NOMO-1 treated with DMSO at 0.1 percent for 48 hours (cell line): ENCODE data around the gene INHBB.
"Not testable (repeated sequence)": the region's sequence is repeated elsewhere in the genome, so short reads cannot be mapped to it uniquely, and the experiment has no call there.

Source experiments
- DNase-seq: peaks from one replicate; lab custom pipeline; 2025; ENCODE audit not compliant: unreplicated experiment; lab: John Stamatoyannopoulos, UW

Gene INHBB

DNA sequence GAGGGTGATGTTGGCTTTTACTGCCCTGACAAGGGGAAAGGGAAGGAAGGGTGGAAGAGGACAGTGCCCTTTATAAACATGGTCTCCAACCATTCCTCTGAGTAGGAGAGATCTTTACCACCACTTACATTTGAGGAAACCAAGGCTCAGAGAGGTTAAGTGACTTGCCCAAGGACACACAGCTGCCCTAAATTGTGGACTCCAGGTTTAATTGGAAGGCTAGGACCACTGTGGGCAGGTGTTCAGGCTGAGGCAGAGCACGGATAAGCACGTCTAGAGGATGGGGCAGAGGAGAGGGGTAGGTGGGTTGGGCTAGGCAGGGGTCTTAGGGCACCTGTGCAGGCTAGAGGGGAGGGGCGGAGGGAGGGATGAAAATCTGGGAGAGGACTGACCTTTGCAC, 32.7 kb downstream of the INHBB start:
- DNase-seq: no peak

DNA sequence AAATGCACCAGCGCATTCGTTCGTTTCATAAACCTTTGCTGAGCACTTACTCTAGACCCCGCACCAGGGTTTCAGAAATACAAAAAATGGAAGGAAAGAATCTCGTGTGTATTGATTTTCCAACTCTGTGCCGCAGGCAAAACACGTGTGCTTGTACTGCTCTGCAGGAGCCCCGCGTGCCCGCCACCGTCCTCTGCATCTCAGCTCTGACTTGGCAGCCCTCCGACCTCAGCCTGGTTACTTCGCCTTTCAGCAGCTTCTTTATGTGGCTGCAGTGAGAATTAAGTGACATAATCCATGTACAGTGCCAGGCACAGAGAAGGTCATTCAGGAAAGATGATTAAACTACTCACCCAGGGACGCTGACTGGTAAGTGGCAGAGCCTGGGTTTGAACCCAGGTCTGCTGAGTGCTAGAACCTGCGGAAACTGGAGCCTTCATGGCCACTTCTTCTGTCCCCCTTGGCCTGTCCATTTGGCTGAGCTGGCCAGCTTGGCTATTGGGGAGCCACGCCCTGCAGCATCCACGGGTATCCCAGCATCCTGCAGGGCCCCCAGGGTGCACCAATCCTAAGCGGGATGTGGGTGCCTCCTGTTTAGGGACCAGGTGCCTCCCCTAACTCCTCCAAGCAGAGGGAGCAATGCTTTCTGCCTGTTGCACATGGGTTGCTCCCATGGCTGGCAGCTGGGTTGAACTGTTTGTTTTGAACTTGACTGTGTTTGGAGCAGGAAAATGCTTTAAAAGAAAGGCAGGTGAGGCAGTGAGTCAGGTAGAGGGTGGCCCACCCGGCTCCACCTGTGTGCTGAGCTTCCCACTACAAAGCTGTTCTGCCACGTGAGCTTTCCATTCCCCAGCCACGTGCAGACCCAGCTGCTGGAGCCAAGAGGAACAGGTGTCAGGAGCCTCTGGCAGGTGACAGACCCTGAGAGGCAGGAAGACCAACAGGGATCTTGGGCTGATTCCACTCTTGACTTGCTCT, 34.3 kb downstream of the INHBB start:
- DNase-seq: no peak

DNA sequence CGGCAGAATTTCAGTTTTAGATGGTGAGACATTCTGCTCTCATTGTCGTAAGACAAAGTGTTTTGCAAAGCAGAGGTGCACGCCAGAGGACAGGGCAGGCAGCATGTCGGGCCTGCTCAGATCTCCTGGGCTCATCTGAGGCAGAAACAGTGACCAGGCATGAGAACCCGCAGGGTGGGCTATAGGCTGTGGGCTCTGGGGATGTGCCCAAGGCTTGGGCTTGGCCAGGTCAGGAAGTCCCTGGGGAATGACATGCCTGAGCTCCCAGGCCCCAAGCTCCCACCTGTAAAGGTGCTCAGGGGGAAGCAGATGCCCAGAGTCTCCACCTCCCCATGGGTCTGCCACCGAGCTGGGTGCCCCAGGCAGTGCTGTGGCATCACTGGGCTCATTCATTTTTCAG, 35.3 kb downstream of the INHBB start:
- no peak for DNase-seq

DNA sequence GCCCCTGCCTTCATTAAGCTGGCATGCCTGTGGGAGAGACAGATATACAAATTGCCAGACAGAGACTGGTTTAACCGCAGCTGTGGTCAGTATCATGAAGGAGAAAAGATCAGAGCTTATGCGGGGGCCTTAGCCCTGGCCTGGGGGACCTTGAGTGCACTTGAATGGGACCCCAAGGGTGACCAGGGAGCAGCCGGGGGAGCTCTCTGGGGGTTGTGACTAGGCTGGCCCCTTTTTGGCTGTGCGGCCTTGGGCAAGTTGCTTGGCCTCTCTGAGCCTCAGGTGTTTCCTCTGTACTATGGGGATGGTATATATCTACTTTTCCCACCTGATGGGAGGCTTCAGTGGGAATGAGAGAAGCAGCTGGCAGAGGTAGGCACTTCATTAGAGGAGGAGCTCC, 35.7 kb downstream of the INHBB start:
- DNase-seq: no peak

DNA sequence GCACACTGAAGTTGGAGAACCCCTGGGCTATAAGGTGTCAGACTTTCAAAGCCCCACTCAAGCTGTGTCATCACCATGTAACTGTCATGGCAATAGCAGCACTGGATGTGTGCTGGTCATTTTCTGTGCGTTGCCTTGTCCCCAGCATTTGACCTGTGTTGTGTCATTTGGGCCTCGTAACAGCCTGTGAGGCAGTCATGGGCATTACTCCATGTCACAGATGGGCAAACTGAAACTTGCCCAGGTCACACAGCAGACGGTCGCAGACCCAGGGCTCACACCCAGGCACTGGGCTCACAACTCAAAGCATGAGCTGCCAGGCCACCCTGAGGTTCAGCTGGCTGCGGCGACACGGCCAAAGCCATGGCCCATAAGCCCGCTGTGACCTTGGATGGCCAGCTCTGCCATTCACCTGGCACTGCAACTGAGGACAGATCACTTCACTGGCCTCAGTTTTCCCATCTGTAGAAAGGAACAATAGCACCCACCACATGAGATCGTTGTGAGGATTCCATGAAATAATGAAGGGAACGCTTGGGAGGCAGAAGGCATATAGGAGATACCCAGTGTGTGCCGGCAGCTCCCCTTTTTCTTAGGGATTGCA, 36.7 kb downstream of the INHBB start:
- DNase-seq: no peak

DNA sequence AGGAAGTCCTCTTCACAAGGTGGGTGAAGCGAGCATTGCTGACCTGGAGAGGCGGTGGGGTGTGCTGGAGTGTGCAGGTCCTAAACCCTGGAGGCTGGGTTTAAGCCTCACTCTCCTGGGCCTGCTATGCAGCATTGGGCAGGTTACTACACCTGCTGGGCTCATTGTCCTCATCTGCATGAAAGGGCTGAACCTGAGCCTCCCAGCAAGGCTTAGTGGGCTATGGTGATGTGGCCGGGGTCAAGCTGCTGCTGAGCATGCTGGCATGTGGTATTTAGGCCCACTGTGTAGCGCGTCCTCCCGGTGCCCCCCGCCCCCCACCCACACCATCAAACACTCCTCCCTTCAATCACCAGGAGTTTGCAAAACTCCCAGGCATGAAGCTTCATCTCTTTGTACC, 37.3 kb downstream of the INHBB start:
- no peak for DNase-seq

DNA sequence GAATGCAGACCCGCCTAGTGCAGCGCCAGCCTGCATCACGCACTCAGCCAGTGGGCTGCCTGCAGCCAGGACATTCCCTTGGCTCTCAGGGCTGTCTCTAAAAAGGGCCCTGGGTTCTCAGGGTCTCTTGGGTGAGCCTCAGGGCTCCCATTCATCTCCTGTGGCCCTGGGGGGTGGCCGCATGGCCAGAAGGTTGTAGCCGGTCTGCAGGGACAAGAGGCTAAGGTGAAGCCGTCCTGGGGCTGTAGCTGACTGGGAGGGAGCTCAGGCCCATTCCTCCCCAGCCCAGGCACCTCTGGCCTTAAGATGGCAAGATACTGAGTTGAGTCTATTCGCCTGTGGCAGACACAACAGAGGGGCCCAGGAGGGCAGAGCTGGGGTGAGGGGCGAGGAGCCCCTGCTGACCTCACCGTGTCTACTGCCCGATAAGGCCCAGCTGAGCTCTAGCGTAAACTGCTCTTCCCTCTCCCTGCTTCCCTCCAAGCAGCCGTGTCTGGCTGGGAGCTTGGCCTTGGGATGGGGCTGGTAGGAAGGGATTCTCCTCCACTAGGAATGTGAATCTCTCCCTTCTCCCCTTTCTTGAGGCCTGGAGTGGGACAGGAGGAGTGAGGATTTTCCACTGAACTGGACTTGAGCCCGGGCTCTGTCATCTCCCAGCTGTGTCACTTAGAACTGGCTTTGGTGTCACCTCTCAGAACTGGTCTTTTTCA, 37.9 kb downstream of the INHBB start:
- DNase-seq: no peak

DNA sequence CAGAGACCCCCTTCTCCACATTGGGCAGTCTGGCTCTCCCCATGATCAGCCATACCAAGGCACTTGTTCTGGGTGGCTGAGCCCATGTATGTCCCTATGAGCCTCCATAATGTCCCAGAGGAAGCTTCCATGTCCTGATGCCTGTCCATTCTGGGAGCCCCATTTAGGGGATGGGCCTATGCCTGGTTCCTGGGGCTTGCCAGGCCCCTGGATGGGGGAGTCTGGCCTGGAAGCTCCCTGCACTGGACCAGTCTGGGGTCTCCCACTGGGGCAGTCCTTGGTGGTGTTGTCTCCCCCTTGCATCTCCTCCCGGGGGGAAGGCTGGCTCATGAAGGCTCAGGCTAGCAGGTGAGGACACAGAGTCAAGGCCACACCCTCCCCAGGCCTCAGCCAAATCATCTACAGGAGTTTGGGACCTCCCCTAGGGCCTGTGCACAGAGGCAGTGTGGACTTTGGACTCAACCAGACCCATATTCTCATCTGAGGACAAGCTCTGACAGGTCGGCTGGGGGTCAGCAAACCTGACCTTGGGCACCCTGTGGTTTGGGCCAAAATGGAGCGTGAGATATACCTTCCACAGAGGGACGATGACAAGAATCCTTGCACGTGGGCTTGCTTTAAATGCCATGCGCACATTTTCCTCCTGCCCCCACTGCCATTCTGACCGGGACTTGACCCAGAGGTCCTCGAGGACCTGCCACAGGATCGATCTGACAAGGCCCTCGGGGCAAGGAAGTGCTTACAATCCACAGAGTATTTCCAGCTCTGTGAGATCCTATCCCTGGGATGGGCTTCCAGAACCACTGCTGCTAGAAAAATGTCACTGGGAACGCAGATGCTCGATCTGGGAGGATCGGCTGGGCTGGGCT, 38.8 kb downstream of the INHBB start:
- no peak for DNase-seq

DNA sequence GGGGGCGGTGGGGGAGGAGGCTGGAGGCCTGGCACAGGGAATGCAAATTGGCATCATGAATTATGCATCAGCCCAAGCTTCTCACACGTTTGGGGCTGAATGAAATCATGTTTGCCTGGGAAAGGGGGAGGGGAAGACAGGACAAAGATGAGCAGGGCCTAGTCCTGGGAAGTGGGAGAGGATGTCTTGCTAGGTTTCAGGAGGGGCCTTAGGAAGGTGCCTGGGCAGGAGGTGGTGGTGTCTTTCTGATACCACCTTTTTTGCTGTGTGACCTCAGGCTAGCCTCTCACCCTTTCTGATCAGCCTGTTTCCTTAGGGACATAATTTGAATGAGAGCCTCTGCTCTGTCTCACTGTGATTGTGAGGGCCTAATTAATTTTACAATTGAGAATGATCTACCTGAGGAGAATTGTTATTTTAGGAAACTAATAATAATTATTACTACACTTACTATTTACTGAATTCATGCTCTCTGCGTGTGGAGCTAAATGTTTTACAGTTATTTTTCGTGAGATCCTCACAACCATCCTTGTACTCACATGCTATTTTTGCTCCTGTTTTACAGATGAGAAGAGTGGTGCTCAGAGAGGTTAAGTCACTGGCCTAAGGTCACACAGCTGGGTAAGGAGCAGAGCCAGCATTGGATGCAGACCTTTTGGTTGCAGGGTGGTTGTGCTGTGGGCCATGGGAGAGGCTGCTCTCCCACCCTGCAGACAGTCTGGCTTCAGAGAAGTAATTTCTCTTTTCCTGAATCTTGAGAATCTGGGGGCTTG, 39.6 kb downstream of the INHBB start:
- DNase-seq: no peak

DNA sequence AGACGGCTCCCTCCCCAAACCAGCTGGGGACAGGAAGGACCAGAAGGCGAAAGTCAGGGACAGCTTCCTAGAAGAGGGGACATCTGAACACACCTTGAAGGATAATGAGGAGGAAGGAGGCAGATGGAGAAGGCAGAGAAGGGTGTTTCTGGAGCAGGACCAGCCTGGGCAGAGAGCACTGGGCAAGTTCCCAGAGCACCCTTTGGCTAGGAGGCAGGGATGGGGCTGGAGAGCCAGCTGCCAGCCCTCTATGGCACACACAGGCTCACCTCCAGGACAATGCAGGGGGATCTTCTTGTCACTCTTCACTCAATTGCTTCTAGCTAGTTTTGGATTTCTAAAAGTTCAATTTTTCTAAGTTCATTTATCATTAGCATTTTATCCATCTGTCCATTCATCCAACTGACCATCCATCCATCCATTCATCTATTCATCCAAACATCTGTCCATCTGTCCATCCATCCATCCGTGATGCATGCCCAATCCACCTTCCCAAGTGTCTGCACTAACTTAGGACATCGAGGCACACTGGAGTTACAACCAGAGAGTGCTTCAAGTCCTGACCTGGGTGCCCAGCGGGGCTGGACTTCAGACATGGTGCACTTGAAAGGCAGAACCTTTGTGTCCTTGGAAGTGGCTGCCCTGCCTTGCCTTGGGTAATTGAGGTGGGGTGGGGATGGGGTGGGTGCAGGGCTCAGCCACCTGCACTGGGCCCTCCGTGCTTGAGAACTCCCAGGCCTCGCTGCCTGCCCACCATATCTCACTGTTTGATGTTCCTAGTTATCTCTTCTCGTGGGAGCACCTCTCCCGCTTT, 42.5 kb downstream of the INHBB start:
- no peak for DNase-seq

DNA sequence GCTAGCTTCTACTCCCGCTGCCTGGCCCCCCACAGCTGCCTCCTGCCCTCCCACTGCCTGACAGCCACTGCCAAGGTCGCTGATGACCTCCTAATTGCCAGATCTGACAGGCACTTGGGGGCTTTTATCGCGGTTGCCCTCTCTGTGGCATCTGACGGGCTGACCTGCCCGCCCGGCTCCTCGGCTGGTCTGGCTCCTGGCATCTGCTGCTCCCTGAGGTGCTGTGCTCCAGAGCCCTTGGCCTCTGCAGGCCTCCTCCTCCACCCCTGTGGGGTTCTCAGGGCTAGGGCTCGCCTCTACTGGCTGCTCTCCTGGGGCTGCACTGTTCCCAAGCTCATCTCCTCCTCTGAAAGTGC, 43.1 kb downstream of the INHBB start:
- no peak for DNase-seq

DNA sequence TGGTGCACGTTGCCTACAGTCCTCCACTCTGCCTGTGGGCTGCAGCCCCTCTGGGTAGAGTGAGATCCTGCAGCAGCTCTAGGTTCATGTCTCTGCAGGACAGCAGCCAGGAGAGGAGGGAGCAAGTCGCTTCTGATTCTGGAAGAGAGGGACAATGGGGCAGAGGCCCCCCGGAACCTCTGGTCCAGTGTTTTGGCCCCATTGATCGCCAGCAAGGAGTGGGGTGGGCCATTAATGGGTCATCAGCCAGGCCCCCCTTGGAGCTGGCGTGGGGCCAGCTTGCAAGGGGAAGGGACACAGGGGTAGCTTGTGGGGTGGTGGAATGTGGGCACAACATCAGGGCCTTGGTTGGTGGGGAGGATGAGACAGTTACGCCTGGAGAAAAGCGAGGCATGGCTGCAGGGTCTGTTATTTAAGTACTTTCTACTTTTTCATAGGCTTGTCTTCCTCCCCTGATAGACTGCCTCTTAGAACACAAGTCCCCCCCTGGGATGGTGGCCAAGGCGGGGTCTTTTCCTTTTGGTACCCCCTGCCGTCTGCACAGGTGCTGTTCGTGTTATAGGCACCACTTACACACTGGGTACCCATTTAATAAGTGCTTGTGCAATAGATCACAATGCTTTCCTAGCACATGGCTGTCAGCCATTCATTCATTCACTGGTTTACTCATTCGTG, 44.6 kb downstream of the INHBB start:
- DNase-seq: no peak

DNA sequence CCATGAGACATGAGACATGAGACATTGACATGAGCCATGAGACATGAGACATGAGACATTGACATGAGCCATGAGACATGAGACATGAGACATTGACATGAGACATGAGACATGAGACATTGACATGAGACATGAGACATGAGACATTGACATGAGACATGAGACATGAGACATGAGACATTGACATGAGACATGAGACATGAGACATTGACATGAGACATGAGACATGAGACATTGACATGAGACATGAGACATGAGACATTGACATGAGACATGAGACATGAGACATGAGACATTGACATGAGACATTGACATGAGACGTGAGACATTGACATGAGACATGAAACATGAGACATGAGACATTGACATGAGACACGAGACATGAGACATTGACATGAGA, 45.4 kb downstream of the INHBB start:
- DNase-seq: not testable (repeated sequence)

DNA sequence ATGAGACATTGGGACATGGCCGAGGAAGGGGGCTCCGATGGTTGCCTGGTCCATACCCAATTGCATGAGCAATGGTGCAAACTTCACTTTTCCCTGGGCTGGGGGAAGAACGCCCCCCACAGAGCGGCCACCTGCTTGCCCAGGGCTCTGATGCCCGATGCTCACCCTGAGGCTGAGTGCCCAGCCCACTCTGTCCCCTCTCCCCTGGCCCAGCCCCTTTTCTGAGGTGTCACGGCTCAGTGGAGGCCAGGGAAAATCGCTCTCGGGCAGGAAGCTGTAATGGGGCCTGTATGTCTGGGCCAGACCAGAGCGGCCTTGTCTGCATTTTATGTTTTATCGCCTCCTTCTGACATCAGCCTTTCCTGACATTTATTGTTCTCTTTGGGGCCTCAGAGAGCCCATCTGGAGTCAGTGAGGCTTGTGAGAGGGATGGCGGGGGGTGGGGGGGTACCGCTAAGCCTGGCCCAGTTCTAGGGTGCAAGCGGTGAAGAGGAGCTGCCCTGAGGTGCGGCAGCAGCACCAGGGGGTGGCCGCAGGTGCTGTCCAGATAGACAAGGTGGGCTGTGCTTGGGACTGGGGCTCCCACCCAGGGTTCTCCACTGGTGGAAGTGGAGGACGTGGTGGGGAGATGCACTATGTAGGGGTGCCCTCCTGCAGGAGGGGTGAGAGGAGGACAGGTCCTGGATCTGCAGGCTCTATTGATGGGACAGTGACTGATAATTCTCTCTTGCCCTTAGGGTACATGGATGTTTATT, 46.2 kb downstream of the INHBB start:
- DNase-seq: no peak

DNA sequence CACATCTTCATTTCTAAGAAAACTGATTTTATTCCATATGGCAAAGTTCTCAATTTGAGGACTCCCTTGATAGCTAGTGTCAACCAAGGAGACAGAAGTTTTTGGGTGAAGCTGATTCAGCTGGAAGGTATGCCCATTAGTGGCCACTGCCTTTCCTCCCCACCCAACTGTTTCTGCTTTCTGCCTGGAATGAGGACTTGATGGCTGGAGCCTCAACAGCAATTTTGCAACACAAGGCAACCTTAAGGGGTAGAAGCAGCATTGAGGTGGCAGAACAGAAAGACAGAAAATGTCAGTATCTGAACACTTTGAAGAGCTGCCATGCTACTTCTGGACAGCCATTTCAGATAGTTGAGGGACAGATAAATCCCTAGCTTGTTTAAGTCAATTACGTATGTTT, 47.0 kb downstream of the INHBB start:
- no peak for DNase-seq

DNA sequence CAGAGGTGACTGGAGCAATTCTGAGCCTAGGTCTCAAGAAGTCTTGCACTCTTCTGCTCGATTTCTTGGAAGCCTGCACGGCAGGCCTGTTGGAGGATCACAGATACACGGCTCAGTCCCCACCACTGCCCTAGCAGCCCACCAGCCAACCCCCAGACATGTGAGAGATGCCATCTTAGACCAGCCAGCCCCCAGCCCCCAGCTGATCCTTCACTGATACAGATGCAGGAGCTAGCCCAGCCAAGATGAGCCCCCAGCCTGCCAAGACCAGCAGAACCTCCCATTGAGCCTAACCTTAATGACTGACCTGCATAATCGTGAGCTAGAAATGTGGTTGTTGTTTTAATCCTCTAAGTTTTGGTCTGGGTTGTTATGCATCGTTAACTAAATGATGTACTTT, 47.5 kb downstream of the INHBB start:
- DNase-seq: no peak

DNA sequence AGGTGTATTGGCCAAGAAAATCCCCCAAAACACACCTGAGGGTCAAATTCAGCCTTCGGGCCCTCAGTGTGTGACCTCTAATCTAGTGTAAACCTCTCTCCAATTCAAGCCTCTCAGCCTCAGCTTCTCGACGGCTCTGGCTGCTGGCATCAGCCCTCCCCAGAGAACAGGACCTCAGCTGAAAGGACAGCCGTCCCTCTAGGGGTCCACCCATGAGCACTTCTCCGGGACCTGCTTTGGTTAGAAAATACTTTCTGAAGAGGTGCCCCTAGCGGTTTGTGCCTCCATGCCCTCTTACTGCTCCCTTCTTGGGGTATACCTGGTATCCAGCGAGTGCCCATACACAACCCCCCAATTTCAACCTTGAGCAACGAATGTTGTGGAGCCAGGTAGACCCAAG, 48.8 kb downstream of the INHBB start:
- DNase-seq: no peak
